ENCODE data around the gene FGFR4. TPM values are rescaled to one million over a fixed set of nuclear protein-coding genes. Genes with fewer than 3 reads are reported as not detected.

The FGFR4 gene
- total RNA-seq, 1 experiment from 2014 or later: 2.4 TPM

DNA sequence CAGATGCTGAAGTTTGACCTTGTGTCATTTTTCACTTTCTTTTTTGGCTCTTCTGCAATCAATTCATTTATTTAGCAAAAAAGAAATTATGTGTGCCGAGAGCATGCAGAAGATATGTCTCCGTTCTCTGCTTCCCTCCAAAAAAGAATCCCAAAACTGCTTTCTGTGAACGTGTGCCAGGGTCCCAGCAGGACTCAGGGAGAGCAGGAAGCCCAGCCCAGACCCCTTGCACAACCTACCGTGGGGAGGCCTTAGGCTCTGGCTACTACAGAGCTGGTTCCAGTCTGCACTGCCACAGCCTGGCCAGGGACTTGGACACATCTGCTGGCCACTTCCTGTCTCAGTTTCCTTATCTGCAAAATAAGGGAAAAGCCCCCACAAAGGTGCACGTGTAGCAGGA, 2.4 kb downstream of the FGFR4 start:
- DNase-seq: no peak
- Histone ChIP-seq H3K36me3 (ENCODE audit: insufficient read depth, low read length) (no peaks in the 10 kb centered on the region), H3K9me3 (ENCODE audit: low read length) (no peaks in the 10 kb centered on the region), H3K79me2 (ENCODE audit: low read length) (no peaks in the 10 kb centered on the region), H3K4me1 (ENCODE audit: low read length) (peaks cover 24% of the 10 kb centered on the region), H4K20me1 (ENCODE audit: insufficient read depth, low read depth, low read length) (no peaks in the 10 kb centered on the region; the same call in 1 of the 2 replicates), H3K27me3 (ENCODE audit: low read length) (no peaks in the 10 kb centered on the region), H3K27ac (ENCODE audit: low read length) (no peak overlapping the region), H3K4me3 (ENCODE audit: low read length) (no peak overlapping the region), H3K4me2 (ENCODE audit: low read depth, low read length, poor library complexity, severe bottlenecking) (no peak overlapping the region), H3K9ac (ENCODE audit: low read length) (no peak overlapping the region), H2AFZ (ENCODE audit: low read length) (no peak overlapping the region), H3K9me2 (replicated peaks; ENCODE audit: insufficient read depth, low read length) (no peaks in the 10 kb centered on the region)

DNA sequence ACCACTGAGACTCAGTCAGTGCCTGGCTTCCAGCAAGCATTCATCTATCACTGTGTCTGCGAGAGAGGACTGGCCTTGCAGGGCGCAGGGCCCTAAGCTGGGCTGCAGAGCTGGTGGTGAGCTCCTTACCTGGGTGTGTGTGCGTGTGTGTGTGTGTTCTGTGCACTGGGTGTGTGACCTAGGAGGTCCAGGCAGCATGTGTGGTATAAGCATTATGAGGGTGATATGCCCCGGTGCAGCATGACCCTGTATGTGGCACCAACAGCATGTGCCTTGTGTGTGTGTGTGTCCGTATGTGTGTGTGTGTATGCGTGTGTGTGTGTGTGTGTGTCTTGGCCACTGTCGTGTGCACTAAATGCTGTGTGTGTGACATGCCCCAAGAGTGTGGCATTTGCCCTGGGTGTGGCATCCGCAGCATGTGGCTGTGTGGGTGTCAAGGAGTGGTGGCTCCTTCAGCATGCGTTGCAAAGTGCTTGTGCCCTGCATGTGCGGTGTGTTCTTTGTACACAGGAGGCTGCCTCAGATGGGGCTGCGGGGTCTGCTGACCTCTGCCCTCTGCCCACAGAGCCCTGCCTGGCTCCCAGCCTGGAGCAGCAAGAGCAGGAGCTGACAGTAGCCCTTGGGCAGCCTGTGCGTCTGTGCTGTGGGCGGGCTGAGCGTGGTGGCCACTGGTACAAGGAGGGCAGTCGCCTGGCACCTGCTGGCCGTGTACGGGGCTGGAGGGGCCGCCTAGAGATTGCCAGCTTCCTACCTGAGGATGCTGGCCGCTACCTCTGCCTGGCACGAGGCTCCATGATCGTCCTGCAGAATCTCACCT, 3.3 kb downstream of the FGFR4 start:
- H3K27me3 ChIP-seq (ENCODE audit: low read length): no peaks in the 10 kb centered on the region
- no peak for DNase-seq
- no peaks in the 10 kb centered on the region; the same call in 1 of the 2 replicates for H4K20me1 ChIP-seq (ENCODE audit: insufficient read depth, low read depth, low read length)
- H3K4me3 ChIP-seq (ENCODE audit: low read length): no peak overlapping the region
- H3K9me2 ChIP-seq (replicated peaks; ENCODE audit: insufficient read depth, low read length): no peaks in the 10 kb centered on the region
- H3K4me2 ChIP-seq (ENCODE audit: low read depth, low read length, poor library complexity, severe bottlenecking): no peak overlapping the region
- no peak overlapping the region for H2AFZ ChIP-seq (ENCODE audit: low read length)
- H3K4me1 ChIP-seq (ENCODE audit: low read length): peaks cover 22% of the 10 kb centered on the region
- no peaks in the 10 kb centered on the region for H3K9me3 ChIP-seq (ENCODE audit: low read length)
- H3K36me3 ChIP-seq (ENCODE audit: insufficient read depth, low read length): no peaks in the 10 kb centered on the region
- H3K79me2 ChIP-seq (ENCODE audit: low read length): no peaks in the 10 kb centered on the region
- no peak overlapping the region for H3K9ac ChIP-seq (ENCODE audit: low read length)
- H3K27ac ChIP-seq (ENCODE audit: low read length): no peak overlapping the region

DNA sequence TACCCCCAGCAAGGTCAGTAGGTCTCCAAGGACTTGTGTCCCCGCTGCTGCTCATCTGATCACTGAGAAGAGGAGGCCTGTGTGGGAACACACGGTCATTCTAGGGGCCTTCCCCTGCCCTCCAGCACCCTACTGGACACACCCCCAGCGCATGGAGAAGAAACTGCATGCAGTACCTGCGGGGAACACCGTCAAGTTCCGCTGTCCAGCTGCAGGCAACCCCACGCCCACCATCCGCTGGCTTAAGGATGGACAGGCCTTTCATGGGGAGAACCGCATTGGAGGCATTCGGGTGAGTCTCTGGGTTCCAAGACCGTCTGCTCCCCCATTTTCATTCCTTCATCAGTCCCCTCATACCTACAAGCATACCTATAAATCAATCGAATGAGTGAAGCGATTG, 4.1 kb downstream of the FGFR4 start:
- H3K9me3 ChIP-seq (ENCODE audit: low read length): no peaks in the 10 kb centered on the region
- H3K9me2 ChIP-seq (replicated peaks; ENCODE audit: insufficient read depth, low read length): no peaks in the 10 kb centered on the region
- H3K36me3 ChIP-seq (ENCODE audit: insufficient read depth, low read length): no peaks in the 10 kb centered on the region
- H2AFZ ChIP-seq (ENCODE audit: low read length): no peak overlapping the region
- H3K79me2 ChIP-seq (ENCODE audit: low read length): no peaks in the 10 kb centered on the region
- no peak overlapping the region for H3K4me3 ChIP-seq (ENCODE audit: low read length)
- no peaks in the 10 kb centered on the region; the same call in 1 of the 2 replicates for H4K20me1 ChIP-seq (ENCODE audit: insufficient read depth, low read depth, low read length)
- H3K4me2 ChIP-seq (ENCODE audit: low read depth, low read length, poor library complexity, severe bottlenecking): no peak overlapping the region
- peaks cover 14% of the 10 kb centered on the region for H3K4me1 ChIP-seq (ENCODE audit: low read length)
- no peak for DNase-seq
- H3K9ac ChIP-seq (ENCODE audit: low read length): no peak overlapping the region
- H3K27me3 ChIP-seq (ENCODE audit: low read length): no peaks in the 10 kb centered on the region
- H3K27ac ChIP-seq (ENCODE audit: low read length): no peak overlapping the region

DNA sequence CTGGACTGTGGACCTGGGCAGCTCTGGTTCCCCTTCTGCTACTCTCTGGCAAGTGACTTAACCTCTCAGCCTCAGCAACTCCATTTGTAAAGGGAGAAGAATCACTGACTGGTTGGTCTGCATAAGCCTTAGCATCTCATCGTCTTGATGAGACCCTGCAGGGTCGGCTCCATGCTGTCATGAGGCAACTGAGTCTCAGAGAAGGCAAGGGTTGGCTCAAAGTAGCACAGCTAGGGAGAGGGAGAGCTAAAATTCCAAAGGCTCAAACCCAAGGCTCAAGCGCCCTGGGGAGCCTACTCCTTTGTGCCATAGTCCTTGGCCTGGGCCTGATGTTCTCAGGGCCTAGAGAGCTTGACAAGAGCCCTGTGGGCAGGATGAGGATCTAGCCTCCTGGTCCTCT, 4.5 kb downstream of the FGFR4 start:
- Histone ChIP-seq H3K4me3 (ENCODE audit: low read length) (no peak overlapping the region), H3K79me2 (ENCODE audit: low read length) (no peaks in the 10 kb centered on the region), H3K4me2 (ENCODE audit: low read depth, low read length, poor library complexity, severe bottlenecking) (no peak overlapping the region), H3K9me3 (ENCODE audit: low read length) (no peaks in the 10 kb centered on the region), H2AFZ (ENCODE audit: low read length) (no peak overlapping the region), H3K27me3 (ENCODE audit: low read length) (no peaks in the 10 kb centered on the region), H3K9ac (ENCODE audit: low read length) (no peak overlapping the region), H3K27ac (ENCODE audit: low read length) (no peak overlapping the region), H3K4me1 (ENCODE audit: low read length) (peaks cover 10% of the 10 kb centered on the region), H3K36me3 (ENCODE audit: insufficient read depth, low read length) (no peaks in the 10 kb centered on the region), H4K20me1 (ENCODE audit: insufficient read depth, low read depth, low read length) (no peaks in the 10 kb centered on the region), H3K9me2 (replicated peaks; ENCODE audit: insufficient read depth, low read length) (no peaks in the 10 kb centered on the region)
- DNase-seq: no peak

DNA sequence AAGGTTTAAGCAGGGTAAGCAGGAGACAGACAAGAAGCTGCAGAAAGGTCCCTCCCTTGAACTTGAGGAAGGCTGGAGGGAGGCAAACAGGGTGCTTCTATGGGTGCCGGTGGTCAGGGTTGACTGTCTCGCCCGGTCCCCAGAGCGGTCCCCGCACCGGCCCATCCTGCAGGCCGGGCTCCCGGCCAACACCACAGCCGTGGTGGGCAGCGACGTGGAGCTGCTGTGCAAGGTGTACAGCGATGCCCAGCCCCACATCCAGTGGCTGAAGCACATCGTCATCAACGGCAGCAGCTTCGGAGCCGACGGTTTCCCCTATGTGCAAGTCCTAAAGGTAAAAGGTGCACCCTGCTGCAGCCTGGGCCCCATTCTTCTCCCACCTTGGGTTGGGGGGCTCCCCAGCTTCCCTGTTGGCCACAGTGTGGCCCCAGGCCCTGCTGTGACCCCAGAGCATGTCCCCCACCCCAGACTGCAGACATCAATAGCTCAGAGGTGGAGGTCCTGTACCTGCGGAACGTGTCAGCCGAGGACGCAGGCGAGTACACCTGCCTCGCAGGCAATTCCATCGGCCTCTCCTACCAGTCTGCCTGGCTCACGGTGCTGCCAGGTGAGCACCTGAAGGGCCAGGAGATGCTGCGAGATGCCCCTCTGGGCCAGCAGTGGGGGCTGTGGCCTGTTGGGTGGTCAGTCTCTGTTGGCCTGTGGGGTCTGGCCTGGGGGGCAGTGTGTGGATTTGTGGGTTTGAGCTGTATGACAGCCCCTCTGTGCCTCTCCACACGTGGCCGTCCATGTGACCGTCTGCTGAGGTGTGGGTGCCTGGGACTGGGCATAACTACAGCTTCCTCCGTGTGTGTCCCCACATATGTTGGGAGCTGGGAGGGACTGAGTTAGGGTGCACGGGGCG, 5.7 kb downstream of the FGFR4 start:
- no peak overlapping the region for H3K27ac ChIP-seq (ENCODE audit: low read length)
- no peak overlapping the region for H3K9ac ChIP-seq (ENCODE audit: low read length)
- no peaks in the 10 kb centered on the region for H3K9me3 ChIP-seq (ENCODE audit: low read length)
- no peaks in the 10 kb centered on the region for H3K27me3 ChIP-seq (ENCODE audit: low read length)
- H3K4me3 ChIP-seq (ENCODE audit: low read length): no peak overlapping the region
- H2AFZ ChIP-seq (ENCODE audit: low read length): no peak overlapping the region
- no peaks in the 10 kb centered on the region for H3K9me2 ChIP-seq (replicated peaks; ENCODE audit: insufficient read depth, low read length)
- DNase-seq: no peak
- no peaks in the 10 kb centered on the region for H3K79me2 ChIP-seq (ENCODE audit: low read length)
- H3K4me2 ChIP-seq (ENCODE audit: low read depth, low read length, poor library complexity, severe bottlenecking): no peak overlapping the region
- H4K20me1 ChIP-seq (ENCODE audit: insufficient read depth, low read depth, low read length): no peaks in the 10 kb centered on the region
- H3K36me3 ChIP-seq (ENCODE audit: insufficient read depth, low read length): no peaks in the 10 kb centered on the region
- peaks cover under 1% of the 10 kb centered on the region for H3K4me1 ChIP-seq (ENCODE audit: low read length)

DNA sequence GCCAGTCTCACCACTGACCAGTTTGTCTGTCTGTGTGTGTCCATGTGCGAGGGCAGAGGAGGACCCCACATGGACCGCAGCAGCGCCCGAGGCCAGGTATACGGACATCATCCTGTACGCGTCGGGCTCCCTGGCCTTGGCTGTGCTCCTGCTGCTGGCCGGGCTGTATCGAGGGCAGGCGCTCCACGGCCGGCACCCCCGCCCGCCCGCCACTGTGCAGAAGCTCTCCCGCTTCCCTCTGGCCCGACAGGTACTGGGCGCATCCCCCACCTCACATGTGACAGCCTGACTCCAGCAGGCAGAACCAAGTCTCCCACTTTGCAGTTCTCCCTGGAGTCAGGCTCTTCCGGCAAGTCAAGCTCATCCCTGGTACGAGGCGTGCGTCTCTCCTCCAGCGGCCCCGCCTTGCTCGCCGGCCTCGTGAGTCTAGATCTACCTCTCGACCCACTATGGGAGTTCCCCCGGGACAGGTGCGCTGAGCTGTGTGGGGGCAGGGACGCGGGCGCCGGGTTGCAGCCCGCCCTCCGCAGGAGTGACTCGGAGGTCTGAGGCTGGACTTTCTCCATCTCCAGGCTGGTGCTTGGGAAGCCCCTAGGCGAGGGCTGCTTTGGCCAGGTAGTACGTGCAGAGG, 6.5 kb downstream of the FGFR4 start:
- H3K27me3 ChIP-seq (ENCODE audit: low read length): no peaks in the 10 kb centered on the region
- H3K9me3 ChIP-seq (ENCODE audit: low read length): no peaks in the 10 kb centered on the region
- H3K9me2 ChIP-seq (replicated peaks; ENCODE audit: insufficient read depth, low read length): no peaks in the 10 kb centered on the region
- no peaks in the 10 kb centered on the region for H4K20me1 ChIP-seq (ENCODE audit: insufficient read depth, low read depth, low read length)
- no peaks in the 10 kb centered on the region for H3K4me1 ChIP-seq (ENCODE audit: low read length)
- H2AFZ ChIP-seq (ENCODE audit: low read length): no peak overlapping the region
- H3K4me3 ChIP-seq (ENCODE audit: low read length): no peak overlapping the region
- no peaks in the 10 kb centered on the region for H3K79me2 ChIP-seq (ENCODE audit: low read length)
- H3K36me3 ChIP-seq (ENCODE audit: insufficient read depth, low read length): no peaks in the 10 kb centered on the region
- no peak overlapping the region for H3K9ac ChIP-seq (ENCODE audit: low read length)
- no peak for DNase-seq
- H3K27ac ChIP-seq (ENCODE audit: low read length): no peak overlapping the region
- no peak overlapping the region for H3K4me2 ChIP-seq (ENCODE audit: low read depth, low read length, poor library complexity, severe bottlenecking)

DNA sequence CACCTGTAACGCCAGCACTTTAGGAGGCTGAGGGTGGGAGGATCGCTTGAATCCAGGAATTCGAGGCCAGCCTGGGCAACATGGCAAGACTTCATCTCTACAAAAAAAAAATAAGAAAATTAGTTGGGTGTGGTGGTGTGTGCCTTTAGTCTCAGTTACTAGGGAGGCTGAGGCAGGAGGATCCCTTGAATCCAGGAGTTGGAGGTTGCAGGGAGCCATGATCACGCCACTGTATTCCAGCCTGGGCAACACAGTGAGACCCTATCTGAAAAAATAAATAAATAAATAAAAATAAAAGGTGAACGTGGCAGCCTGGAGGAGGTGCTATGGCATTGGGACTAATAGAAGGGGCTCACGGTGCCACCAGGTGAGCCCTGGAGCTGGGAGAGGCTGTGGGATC, 7.1 kb downstream of the FGFR4 start:
- no peaks in the 10 kb centered on the region for H3K9me3 ChIP-seq (ENCODE audit: low read length)
- H3K27ac ChIP-seq (ENCODE audit: low read length): no peak overlapping the region
- no peak overlapping the region for H3K9ac ChIP-seq (ENCODE audit: low read length)
- no peaks in the 10 kb centered on the region for H3K9me2 ChIP-seq (replicated peaks; ENCODE audit: insufficient read depth, low read length)
- no peak overlapping the region for H2AFZ ChIP-seq (ENCODE audit: low read length)
- H3K36me3 ChIP-seq (ENCODE audit: insufficient read depth, low read length): no peaks in the 10 kb centered on the region
- H3K4me2 ChIP-seq (ENCODE audit: low read depth, low read length, poor library complexity, severe bottlenecking): no peak overlapping the region
- H3K27me3 ChIP-seq (ENCODE audit: low read length): no peaks in the 10 kb centered on the region
- no peaks in the 10 kb centered on the region for H3K4me1 ChIP-seq (ENCODE audit: low read length)
- DNase-seq: no peak
- H3K79me2 ChIP-seq (ENCODE audit: low read length): no peaks in the 10 kb centered on the region
- H4K20me1 ChIP-seq (ENCODE audit: insufficient read depth, low read depth, low read length): no peaks in the 10 kb centered on the region
- H3K4me3 ChIP-seq (ENCODE audit: low read length): no peak overlapping the region
